ENCODE data around the gene ARCN1.

- TF ChIP-seq BACH1 (tag; IDR thresholded peaks at IDR 0.05) (no peak), NCOR1 (IDR thresholded peaks at IDR 0.05) (peak; percentile 19; the same call in 1 of the 2 replicates), CTCF (IDR thresholded peaks at IDR 0.05 in 2 of 3, conservative IDR thresholded peaks at IDR 0.05 in 1 of 3; ENCODE audit: insufficient read depth in 2 of 3, low read depth in 1 of 3, low read length in 3 of 3) (no peak), POLR2A (conservative IDR thresholded peaks at IDR 0.05) (peak; percentile 90), SMAD1 (IDR thresholded peaks at IDR 0.05; ENCODE audit: low read depth, low read length, partially characterized antibody) (peak; percentile 63), ZNF184 (CRISPR knock-in tag; IDR thresholded peaks at IDR 0.05) (no peak), DMBX1 (CRISPR knock-in tag; IDR thresholded peaks at IDR 0.05; ENCODE audit: borderline replicate concordance) (0 out of 2 replicates have a peak, but pooled peaks have one; percentile 0), FOXJ3 (CRISPR knock-in tag; IDR thresholded peaks at IDR 0.05) (no peak), KLF16 (IDR thresholded peaks at IDR 0.05) (no peak), CHD2 (IDR thresholded peaks at IDR 0.05; ENCODE audit: low read depth, low read length) (no peak), ZBTB7A (IDR thresholded peaks at IDR 0.05; ENCODE audit: borderline replicate concordance, control insufficient read depth, low read depth, low read length) (peak; percentile 43; the same call in 1 of the 2 replicates), ZNF3 (CRISPR knock-in tag; IDR thresholded peaks at IDR 0.05) (no peak)
Measured at GRCh38 chr11:118572061-118572980, at the start of gene ARCN1.

Data from K562 (cell line).